ENCODE data around the gene ZNF84. TPM values are rescaled to one million over a fixed set of nuclear protein-coding genes. Genes with fewer than 3 reads are reported as not detected.

Gene ZNF84
- polyA plus RNA-seq, 1 of the 3 experiments (the other 2 are of a cell fraction), result 12.2 TPM

DNA sequence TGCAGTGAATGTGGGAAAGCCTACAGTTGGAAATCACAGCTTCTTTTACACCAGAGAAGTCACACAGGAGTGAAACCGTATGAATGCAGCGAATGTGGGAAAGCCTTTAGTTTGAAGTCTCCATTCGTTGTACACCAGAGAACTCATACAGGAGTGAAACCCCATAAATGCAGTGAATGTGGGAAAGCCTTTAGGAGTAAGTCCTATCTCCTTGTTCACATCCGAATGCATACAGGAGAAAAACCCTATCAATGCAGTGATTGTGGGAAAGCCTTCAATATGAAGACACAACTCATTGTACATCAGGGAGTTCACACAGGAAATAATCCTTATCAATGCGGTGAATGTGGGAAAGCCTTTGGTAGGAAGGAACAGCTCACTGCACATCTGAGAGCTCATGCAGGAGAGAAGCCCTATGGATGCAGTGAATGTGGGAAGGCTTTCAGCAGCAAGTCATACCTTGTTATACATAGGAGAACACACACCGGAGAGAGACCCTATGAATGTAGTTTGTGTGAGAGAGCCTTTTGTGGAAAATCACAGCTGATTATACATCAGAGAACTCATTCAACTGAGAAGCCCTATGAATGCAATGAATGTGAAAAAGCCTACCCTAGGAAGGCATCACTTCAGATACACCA lies 26.5 kb upstream of the ZNF84 start:
- Histone ChIP-seq H3K9me2 (no peaks in the 10 kb centered on the region), H3K27me3 (ENCODE audit: insufficient read depth) (no peaks in the 10 kb centered on the region), H3K4me2 (no peak overlapping the region), H4K20me1 (ENCODE audit: insufficient read depth) (no peaks in the 10 kb centered on the region), H3F3A (replicated peaks; ENCODE audit: insufficient read depth) (no peaks in the 10 kb centered on the region), H3K9ac (no peak overlapping the region), H3K9me3 (peaks cover 50% of the 10 kb centered on the region), H3K79me2 (ENCODE audit: insufficient read depth) (peaks cover 13% of the 10 kb centered on the region), H3K4me1 (ENCODE audit: control insufficient read depth in 1 of 2, insufficient read depth in 2 of 2, low read depth in 1 of 2, low read length in 1 of 2) (no peaks in the 10 kb centered on the region), H3K4me3 (ENCODE audit: low read depth in 2 of 2, low read length in 1 of 2) (peak overlapping the region in 1 of 2 experiments; percentile 7; a peak in 1 of 4 replicates), H3K36me3 (replicated peaks in 1 of 2; ENCODE audit: control insufficient read depth in 1 of 2, insufficient read depth in 2 of 2, low read length in 1 of 2) (peaks cover 55 to 89% of the 10 kb centered on the region in 2 experiments), H3K27ac (ENCODE audit: low read depth in 2 of 2, low read length in 1 of 2) (no peak overlapping the region), H2AFZ (ENCODE audit: low read depth) (no peak overlapping the region)
- no peak for DNase-seq
- POLR2A ChIA-PET, result no interaction called here
- CTCF ChIA-PET, result no interaction called here
- WGBS (ENCODE audit: low lambda C conversion rate), result 90% methylated on average over 5 of the region's 6 CpGs
- TF ChIP-seq RXRA (IDR thresholded peaks at IDR 0.05; ENCODE audit: borderline replicate concordance, low read depth) (no peak), FOXM1 (IDR thresholded peaks at IDR 0.05; ENCODE audit: low read depth) (no peak)

DNA sequence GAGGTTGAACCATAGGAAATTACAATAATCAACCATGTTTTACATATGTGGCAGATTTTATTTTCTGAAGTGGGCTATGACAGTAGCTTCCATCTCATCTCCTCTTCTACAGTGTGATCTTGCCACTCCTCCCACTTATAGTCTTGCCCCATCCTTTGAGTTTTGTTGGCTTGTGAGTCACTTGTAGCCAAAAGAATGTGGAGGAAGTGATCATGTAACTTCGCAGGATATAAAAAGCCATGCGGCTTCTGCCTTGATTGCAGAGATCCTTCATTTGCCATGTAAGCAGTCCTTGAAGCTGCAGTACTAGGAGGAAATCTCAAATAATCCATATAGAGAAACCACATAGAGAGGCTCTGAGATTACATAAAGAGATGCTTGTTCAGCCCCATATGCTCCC lies 13.7 kb upstream of the ZNF84 start:
- Histone ChIP-seq H3K4me3 (ENCODE audit: low read depth in 2 of 2, low read length in 1 of 2) (no peak overlapping the region; a peak in 1 of 4 replicates), H3F3A (replicated peaks; ENCODE audit: insufficient read depth) (peaks cover 6% of the 10 kb centered on the region), H3K9me3 (0 out of 2 replicates have a peak, but pooled peaks cover 5% of the 10 kb centered on the region), H2AFZ (ENCODE audit: low read depth) (no peak overlapping the region), H3K4me2 (no peak overlapping the region), H4K20me1 (ENCODE audit: insufficient read depth) (no peaks in the 10 kb centered on the region), H3K4me1 (ENCODE audit: control insufficient read depth in 1 of 2, insufficient read depth in 2 of 2, low read depth in 1 of 2, low read length in 1 of 2) (no peaks in the 10 kb centered on the region), H3K27ac (ENCODE audit: low read depth in 2 of 2, low read length in 1 of 2) (no peak overlapping the region), H3K27me3 (ENCODE audit: insufficient read depth) (no peaks in the 10 kb centered on the region), H3K9ac (no peak overlapping the region), H3K79me2 (ENCODE audit: insufficient read depth) (no peaks in the 10 kb centered on the region), H3K36me3 (replicated peaks in 1 of 2; ENCODE audit: control insufficient read depth in 1 of 2, insufficient read depth in 2 of 2, low read length in 1 of 2) (peaks cover 0 to 20% of the 10 kb centered on the region in 2 experiments), H3K9me2 (no peaks in the 10 kb centered on the region)
- TF ChIP-seq, protein P1, sequence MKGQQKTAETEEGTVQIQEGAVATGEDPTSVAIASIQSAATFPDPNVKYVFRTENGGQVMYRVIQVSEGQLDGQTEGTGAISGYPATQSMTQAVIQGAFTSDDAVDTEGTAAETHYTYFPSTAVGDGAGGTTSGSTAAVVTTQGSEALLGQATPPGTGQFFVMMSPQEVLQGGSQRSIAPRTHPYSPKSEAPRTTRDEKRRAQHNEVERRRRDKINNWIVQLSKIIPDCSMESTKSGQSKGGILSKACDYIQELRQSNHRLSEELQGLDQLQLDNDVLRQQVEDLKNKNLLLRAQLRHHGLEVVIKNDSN (IDR thresholded peaks at IDR 0.05; ENCODE audit: borderline replicate concordance, low read depth), result no peak
- no peak for TF ChIP-seq FOSL2 (IDR thresholded peaks at IDR 0.05; ENCODE audit: borderline replicate concordance, low read depth)
- TF ChIP-seq MEF2A (IDR thresholded peaks at IDR 0.05; ENCODE audit: borderline replicate concordance, low read depth), result no peak
- TF ChIP-seq RCOR1 (IDR thresholded peaks at IDR 0.05; ENCODE audit: low read length), result no peak
- no peak for TF ChIP-seq TEAD4 (IDR thresholded peaks at IDR 0.05; ENCODE audit: borderline replicate concordance, insufficient read depth)
- no peak for TF ChIP-seq RFX5 (IDR thresholded peaks at IDR 0.05; ENCODE audit: low read length)
- no peak for TF ChIP-seq NRF1 (IDR thresholded peaks at IDR 0.05; ENCODE audit: low read depth, low read length)
- TF ChIP-seq, protein P2, sequence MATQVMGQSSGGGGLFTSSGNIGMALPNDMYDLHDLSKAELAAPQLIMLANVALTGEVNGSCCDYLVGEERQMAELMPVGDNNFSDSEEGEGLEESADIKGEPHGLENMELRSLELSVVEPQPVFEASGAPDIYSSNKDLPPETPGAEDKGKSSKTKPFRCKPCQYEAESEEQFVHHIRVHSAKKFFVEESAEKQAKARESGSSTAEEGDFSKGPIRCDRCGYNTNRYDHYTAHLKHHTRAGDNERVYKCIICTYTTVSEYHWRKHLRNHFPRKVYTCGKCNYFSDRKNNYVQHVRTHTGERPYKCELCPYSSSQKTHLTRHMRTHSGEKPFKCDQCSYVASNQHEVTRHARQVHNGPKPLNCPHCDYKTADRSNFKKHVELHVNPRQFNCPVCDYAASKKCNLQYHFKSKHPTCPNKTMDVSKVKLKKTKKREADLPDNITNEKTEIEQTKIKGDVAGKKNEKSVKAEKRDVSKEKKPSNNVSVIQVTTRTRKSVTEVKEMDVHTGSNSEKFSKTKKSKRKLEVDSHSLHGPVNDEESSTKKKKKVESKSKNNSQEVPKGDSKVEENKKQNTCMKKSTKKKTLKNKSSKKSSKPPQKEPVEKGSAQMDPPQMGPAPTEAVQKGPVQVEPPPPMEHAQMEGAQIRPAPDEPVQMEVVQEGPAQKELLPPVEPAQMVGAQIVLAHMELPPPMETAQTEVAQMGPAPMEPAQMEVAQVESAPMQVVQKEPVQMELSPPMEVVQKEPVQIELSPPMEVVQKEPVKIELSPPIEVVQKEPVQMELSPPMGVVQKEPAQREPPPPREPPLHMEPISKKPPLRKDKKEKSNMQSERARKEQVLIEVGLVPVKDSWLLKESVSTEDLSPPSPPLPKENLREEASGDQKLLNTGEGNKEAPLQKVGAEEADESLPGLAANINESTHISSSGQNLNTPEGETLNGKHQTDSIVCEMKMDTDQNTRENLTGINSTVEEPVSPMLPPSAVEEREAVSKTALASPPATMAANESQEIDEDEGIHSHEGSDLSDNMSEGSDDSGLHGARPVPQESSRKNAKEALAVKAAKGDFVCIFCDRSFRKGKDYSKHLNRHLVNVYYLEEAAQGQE (IDR thresholded peaks at IDR 0.05; ENCODE audit: low read depth, low read length), result no peak
- TF ChIP-seq GABPA (IDR thresholded peaks at IDR 0.05; ENCODE audit: low read depth), result no peak
- no peak for TF ChIP-seq GATA2 (CRISPR knock-in tag; IDR thresholded peaks at IDR 0.05)
- TF ChIP-seq FOXM1 (IDR thresholded peaks at IDR 0.05; ENCODE audit: low read depth), result no peak
- TF ChIP-seq RAD21 (IDR thresholded peaks at IDR 0.05; ENCODE audit: low read length), result no peak
- TF ChIP-seq POLR2AphosphoS5 (IDR thresholded peaks at IDR 0.05; ENCODE audit: low read depth, low read length), result no peak
- TF ChIP-seq NFIC (IDR thresholded peaks at IDR 0.05; ENCODE audit: borderline replicate concordance), result no peak
- TF ChIP-seq, protein P3, sequence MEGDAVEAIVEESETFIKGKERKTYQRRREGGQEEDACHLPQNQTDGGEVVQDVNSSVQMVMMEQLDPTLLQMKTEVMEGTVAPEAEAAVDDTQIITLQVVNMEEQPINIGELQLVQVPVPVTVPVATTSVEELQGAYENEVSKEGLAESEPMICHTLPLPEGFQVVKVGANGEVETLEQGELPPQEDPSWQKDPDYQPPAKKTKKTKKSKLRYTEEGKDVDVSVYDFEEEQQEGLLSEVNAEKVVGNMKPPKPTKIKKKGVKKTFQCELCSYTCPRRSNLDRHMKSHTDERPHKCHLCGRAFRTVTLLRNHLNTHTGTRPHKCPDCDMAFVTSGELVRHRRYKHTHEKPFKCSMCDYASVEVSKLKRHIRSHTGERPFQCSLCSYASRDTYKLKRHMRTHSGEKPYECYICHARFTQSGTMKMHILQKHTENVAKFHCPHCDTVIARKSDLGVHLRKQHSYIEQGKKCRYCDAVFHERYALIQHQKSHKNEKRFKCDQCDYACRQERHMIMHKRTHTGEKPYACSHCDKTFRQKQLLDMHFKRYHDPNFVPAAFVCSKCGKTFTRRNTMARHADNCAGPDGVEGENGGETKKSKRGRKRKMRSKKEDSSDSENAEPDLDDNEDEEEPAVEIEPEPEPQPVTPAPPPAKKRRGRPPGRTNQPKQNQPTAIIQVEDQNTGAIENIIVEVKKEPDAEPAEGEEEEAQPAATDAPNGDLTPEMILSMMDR (IDR thresholded peaks at IDR 0.05), result no peak
- TF ChIP-seq TAF1 (IDR thresholded peaks at IDR 0.05; ENCODE audit: borderline replicate concordance, low read depth, low read length), result no peak
- TF ChIP-seq SMC3 (IDR thresholded peaks at IDR 0.05; ENCODE audit: low read depth, low read length), result no peak
- no peak for TF ChIP-seq RXRA (IDR thresholded peaks at IDR 0.05; ENCODE audit: borderline replicate concordance, low read depth)
- TF ChIP-seq YY1 (IDR thresholded peaks at IDR 0.05; ENCODE audit: low read depth), result no peak
- no peak for TF ChIP-seq ZBTB33 (IDR thresholded peaks at IDR 0.05; ENCODE audit: borderline replicate concordance, low read depth)
- 97% methylated on average over 2 of the region's 2 CpGs for WGBS (ENCODE audit: low lambda C conversion rate)
- no peak for DNase-seq
- POLR2A ChIA-PET, result no interaction called here
- CTCF ChIA-PET, result no interaction called here
